ENCODE measurements around the gene ID1. TPM values are rescaled to one million over a fixed set of nuclear protein-coding genes. Genes with fewer than 3 reads are reported as not detected.

Gene ID1
- total RNA-seq, 2 donors from 2014 or later: 169 to 245 TPM

- intact Hi-C loops (cut with DNase I): no loop called here
- Histone ChIP-seq H3K4me1 (no peaks in the 10 kb centered on the region), H3K27me3 (no peaks in the 10 kb centered on the region), H3K4me3 (no peak overlapping the region), H3K27ac (no peak overlapping the region), H3K36me3 (replicated peaks in 1 of 2; ENCODE audit: insufficient read depth in 1 of 2, low read depth in 2 of 2) (peaks cover 0 to 21% of the 10 kb centered on the region in 2 donors), H3K9me3 (no peaks in the 10 kb centered on the region)
- ATAC-seq: no peak
- TF ChIP-seq POLR2A (IDR thresholded peaks at IDR 0.05) (no peak), CTCF (IDR thresholded peaks at IDR 0.05) (no peak)
- 69 to 100% methylated on average over 1 of the region's 1 CpG for WGBS, 2 donors
- DNase-seq: no peak
Measured at GRCh38 chr20:31562241-31562640, 42.8 kb upstream of the ID1 start.

- Histone ChIP-seq H3K4me1 (no peaks in the 10 kb centered on the region), H3K9me3 (no peaks in the 10 kb centered on the region), H3K36me3 (replicated peaks in 1 of 2; ENCODE audit: insufficient read depth in 1 of 2, low read depth in 2 of 2) (peaks cover 0 to 25% of the 10 kb centered on the region in 2 donors), H3K27me3 (no peaks in the 10 kb centered on the region), H3K27ac (no peak overlapping the region), H3K4me3 (no peak overlapping the region)
- 79 to 86% methylated on average over 6 of the region's 6 CpGs for WGBS, 2 donors
- ATAC-seq (no peak), DNase-seq (no peak)
- TF ChIP-seq POLR2A (IDR thresholded peaks at IDR 0.05) (no peak), CTCF (IDR thresholded peaks at IDR 0.05) (no peak)
- intact Hi-C loops (cut with DNase I): no loop called here
Measured at GRCh38 chr20:31564284-31564683, 40.8 kb upstream of the ID1 start.

- Histone ChIP-seq H3K4me3 (no peak overlapping the region), H3K4me1 (peaks cover 7% of the 10 kb centered on the region), H3K9me3 (no peaks in the 10 kb centered on the region), H3K36me3 (replicated peaks in 1 of 2; ENCODE audit: insufficient read depth in 1 of 2, low read depth in 2 of 2) (peaks cover 0 to 22% of the 10 kb centered on the region in 2 donors), H3K27ac (peak overlapping the region in 2 of 4 donors; percentile 16 to 36), H3K27me3 (no peaks in the 10 kb centered on the region)
- WGBS, 2 donors: 92 to 100% methylated on average over 1 to 4 of the region's 6 CpGs
- intact Hi-C loops (cut with DNase I): loop anchor here (5.0 kb wide), 1 partner anchor 46 kb away; no protein-coding TSS in a partner anchor
- TF ChIP-seq CTCF (IDR thresholded peaks at IDR 0.05) (no peak), POLR2A (IDR thresholded peaks at IDR 0.05) (no peak)
- ATAC-seq: no peak
- no peak for DNase-seq
Measured at GRCh38 chr20:31565699-31566318, 39.3 kb upstream of the ID1 start.

- WGBS, 2 donors: 100% methylated on average over 1 of the region's 1 CpG
- Histone ChIP-seq H3K36me3 (replicated peaks in 1 of 2; ENCODE audit: insufficient read depth in 1 of 2, low read depth in 2 of 2) (peaks cover 0 to 20% of the 10 kb centered on the region in 2 donors), H3K4me3 (no peak overlapping the region), H3K27me3 (no peaks in the 10 kb centered on the region), H3K4me1 (peaks cover 7% of the 10 kb centered on the region), H3K9me3 (no peaks in the 10 kb centered on the region), H3K27ac (peak overlapping the region in 2 of 4 donors; percentile 16 to 40)
- intact Hi-C loops (cut with DNase I): loop anchor here (5.0 kb wide), 1 partner anchor 46 kb away; no protein-coding TSS in a partner anchor
- TF ChIP-seq CTCF (IDR thresholded peaks at IDR 0.05): no peak
- no peak for ATAC-seq
- DNase-seq: no peak
Measured at GRCh38 chr20:31566319-31566657, 38.8 kb upstream of the ID1 start.
